ENCODE data around the gene STK24.
A peak's percentile ranks its signal among the peaks of the same experiment; 100 is the strongest.

STK24 gene

DNA sequence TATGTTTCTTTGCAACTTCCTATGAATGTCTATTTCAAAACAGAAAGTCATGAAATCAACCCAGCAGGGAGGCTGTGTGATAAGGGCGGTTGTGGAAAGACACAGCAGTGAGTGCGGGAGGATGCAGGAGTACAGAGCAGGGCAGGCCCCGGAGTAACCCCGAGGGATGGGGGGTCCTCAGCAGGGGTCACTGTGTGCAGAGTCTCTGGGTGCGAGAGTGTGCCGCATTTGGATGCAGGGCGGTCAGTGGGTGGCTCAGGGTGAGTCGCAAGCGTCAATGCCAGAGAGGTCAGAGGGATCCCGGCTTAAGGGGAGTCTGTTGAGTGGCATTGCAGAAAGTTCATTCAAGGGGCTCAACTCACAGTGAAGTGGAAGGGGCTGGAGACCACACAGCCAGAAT lies 147.8 kb downstream of the STK24 start:
- TF ChIP-seq CTCF (conservative IDR thresholded peaks at IDR 0.05), result no peak
- H3K27ac ChIP-seq, result peak overlapping the region; percentile 81

DNA sequence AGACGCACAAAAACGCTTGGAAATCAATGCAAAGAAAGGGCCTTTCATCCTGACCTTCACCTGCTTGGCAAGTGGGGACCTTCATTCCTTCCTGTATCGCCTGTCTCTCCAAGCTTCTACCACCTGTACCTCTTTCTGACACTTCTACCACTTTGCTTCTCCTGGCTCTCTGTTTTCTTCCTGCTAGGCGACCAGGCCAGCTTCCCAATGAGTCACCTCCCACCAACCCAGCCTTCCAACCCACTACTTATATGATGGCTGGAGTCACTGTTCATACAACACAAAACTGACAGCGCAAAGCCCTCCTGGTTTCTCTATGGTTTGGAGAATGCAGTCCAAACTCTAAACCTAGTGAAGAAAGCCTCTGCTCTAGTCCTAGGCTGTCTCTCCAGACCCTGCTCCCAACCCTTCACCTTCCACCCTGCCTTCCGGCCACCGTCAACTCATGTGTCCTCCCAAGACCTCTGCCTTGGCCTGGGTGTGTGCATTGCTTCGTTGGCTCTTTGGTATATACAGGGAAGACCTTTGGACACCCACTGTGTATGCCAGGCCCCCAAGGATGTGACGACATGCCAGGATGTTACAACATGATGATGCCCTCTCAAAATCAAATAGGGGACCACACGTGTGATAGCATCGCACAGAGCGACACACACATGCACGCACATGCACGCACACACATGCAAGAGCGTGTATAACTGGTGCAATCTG lies 148.5 kb downstream of the STK24 start:
- no peak for TF ChIP-seq CTCF (conservative IDR thresholded peaks at IDR 0.05)
- H3K27ac ChIP-seq, result no peak overlapping the region

DNA sequence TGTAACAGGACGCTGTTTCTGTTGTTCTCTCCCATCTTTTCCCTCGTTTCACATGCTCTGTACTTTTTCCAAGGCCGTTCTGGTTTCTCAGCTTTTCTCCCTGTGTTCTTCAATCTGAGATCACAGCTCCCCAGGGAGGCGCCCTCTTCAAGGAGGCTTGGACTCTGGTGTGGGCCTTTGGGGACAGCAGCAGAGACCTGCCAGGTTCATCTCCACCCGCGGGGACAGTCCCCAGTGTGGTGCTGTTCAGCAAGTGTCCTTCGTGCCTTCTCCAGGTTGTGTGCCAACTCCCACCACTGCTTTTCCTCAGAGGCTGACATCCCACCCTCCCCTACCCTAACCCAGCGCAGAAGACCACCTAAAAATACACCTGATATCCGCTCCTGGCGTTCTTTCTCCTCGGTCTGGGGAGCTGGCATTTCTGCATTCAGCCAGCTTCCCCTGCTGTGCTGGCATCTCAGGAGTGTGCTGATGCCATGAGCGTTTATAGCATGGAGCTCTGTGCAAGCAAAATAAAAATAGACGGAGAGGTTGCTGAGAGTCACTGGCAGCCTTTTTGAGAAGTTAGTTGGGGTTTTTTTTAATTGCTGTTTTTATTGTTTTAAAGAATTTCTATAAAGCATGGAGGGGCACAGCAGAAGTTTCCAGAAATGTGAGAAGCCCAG lies 149.4 kb downstream of the STK24 start:
- H3K27ac ChIP-seq, result no peak overlapping the region
- TF ChIP-seq CTCF (conservative IDR thresholded peaks at IDR 0.05), result no peak

- no peak for TF ChIP-seq CTCF (conservative IDR thresholded peaks at IDR 0.05)
- H3K27ac ChIP-seq, result no peak overlapping the region
Observed at GRCh38 chr13:98423417-98423816, 153.5 kb downstream of the STK24 start.

DNA sequence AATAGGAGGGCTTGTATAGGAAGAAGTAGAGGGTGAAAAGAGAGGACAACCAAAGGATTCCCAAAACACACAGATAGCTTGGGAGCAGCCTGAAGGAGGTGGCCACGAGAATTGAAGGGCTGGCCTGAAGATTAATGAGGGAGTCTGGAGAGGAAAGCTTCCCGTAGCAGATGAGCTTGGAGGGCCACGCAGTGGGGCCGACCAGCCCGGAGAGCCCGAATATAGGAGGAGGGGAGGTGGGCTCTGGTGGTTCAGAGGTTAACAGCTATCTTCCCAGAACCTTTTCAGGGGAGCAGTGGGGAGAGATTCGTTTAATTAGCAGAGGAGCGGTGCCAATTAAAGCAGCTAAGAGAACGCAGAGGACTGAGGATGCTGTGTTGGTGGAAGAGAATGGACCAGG lies 154.9 kb downstream of the STK24 start:
- TF ChIP-seq CTCF (conservative IDR thresholded peaks at IDR 0.05), result no peak
- no peak overlapping the region for H3K27ac ChIP-seq

DNA sequence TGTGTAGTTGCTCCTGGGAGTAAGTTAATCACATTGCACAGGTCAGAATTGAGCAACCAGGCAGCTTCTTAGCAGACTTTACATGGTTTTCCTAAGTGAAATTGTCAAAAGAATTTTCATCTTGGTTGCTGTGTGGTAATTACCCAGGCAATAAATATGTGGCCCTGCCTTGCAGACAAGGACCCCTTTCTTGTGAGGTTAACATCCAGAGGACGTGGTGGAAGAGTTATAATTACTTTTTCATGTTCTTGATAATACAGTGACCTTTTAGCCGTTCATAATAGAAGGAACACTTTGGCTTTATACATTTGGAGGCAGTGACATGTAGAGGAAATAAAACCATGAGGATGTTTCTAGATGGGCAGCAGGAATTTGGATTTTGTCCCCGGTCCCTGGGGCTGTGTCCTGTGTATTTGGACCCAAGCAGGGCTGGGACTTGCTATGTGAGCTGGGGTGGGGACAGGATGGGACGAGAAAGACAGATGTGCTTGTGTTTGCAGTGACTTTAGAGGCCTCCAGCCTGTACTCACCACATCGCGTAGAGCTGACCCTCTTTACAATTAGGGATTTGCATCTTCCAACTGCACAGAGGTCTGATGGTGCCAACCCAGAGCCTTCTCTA lies 156.2 kb downstream of the STK24 start:
- H3K27ac ChIP-seq, result no peak overlapping the region
- no peak for TF ChIP-seq CTCF (conservative IDR thresholded peaks at IDR 0.05)

GRCh38 chr13:98419786-98420553 lies 156.9 kb downstream of the STK24 start:
- peak overlapping the region; percentile 98; the same call in 1 of the 2 replicates for H3K27ac ChIP-seq
- TF ChIP-seq CTCF (conservative IDR thresholded peaks at IDR 0.05), result no peak

Data from VCaP (cell line).